HEK293T (cell line): ENCODE measurements around the gene LRMDA.

Experiments used
- BHLHE40 ChIP-seq: fragments of 450-650 bp; IDR thresholded peaks from 2 replicates; pipeline ENCODE4 v1.6.1; 2016; ENCODE audit warnings: mild to moderate bottlenecking, moderate library complexity, borderline replicate concordance
- ELF4 ChIP-seq: fragments of 450-650 bp; IDR thresholded peaks from 2 replicates; pipeline ENCODE4 v1.6.1; 2017; ENCODE audit warnings: antibody characterized with exemption
- FOXA1 ChIP-seq: fragments of 450-650 bp; IDR thresholded peaks from 2 replicates; pipeline ENCODE4 v1.6.1; 2016; ENCODE audit warnings: mild to moderate bottlenecking
- FOXK2 ChIP-seq: fragments of 450-650 bp; IDR thresholded peaks from 2 replicates; pipeline ENCODE4 v1.6.1; 2016; ENCODE audit warnings: mild to moderate bottlenecking
- HDGF ChIP-seq: fragments of 450-650 bp; IDR thresholded peaks from 2 replicates; pipeline ENCODE4 v1.6.1; 2017; ENCODE audit warnings: antibody characterized with exemption, borderline replicate concordance
- L3MBTL2 ChIP-seq: fragments of 450-650 bp; conservative IDR thresholded peaks from 2 replicates; pipeline ENCODE4 v1.6.1; 2016; ENCODE audit warnings: mild to moderate bottlenecking
- NFRKB ChIP-seq: fragments of 450-650 bp; IDR thresholded peaks from 2 replicates; pipeline ENCODE4 v1.6.1; 2016; ENCODE audit warnings: mild to moderate bottlenecking, moderate library complexity
- PKNOX1 ChIP-seq: fragments of 450-650 bp; IDR thresholded peaks from 2 replicates; pipeline ENCODE4 v1.6.1; 2016
- SP1 ChIP-seq: fragments of 450-650 bp; IDR thresholded peaks from 2 replicates; pipeline ENCODE4 v1.6.1; 2017
- TARDBP ChIP-seq: fragments of 450-650 bp; IDR thresholded peaks from 2 replicates; pipeline ENCODE4 v1.6.1; 2016
- ZNF384 ChIP-seq: fragments of 450-650 bp; IDR thresholded peaks from 2 replicates; pipeline ENCODE4 v1.6.1; 2016

DNA sequence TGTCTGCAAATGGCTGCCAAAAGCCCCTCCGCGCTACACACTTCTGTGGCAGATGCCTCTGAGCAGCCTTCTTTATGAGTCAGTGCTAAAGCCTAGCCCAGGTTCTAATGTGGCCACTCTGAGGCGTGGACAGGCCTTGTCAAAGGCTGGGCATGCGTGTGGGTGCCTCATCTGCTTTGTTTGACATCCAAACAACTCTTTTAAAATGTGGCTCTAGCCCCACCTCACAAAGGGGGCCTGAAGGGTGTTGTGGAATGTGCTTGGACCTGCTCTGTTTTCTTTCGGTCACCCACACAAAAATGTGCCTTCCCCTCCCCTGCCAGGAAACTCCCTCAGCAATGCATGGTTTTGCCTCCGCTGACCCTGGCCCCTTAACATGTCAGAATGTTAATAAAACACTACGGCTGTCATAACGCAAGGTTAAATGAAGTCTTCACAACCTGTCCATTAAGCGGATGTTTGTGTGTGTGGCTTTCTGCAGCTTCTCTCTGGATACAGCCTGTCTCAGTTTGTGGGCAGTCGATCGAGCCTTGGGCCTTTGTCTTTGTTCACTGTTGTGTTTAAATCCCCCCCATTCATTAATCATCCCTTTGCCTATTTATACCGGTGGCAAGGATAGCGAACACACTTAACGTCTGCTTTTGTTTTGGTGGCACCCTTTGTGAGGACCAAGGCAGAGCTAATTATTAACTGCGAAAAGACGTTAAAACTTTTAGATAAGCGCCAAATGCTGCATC is 718.9 kb downstream of the LRMDA start:
- TF ChIP-seq SP1 (no peak), HDGF (no peak), BHLHE40 (no peak), TARDBP (no peak), PKNOX1 (no peak), ELF4 (no peak), L3MBTL2 (no peak), NFRKB (no peak), FOXK2 (no peak), FOXA1 (no peak), ZNF384 (no peak)
